MM.1S (cell line): Measurements from ENCODE around the gene IFNGR2.
A peak's percentile ranks its signal among the peaks of the same experiment; 100 is the strongest.

Experiments
- DNase-seq: peaks from one replicate; pipeline ENCODE4 v3.0.0-alpha.2; 2015
- H2AFZ ChIP-seq: fragments of 300-600 bp; sonication (generic); 2 replicates; pipeline ENCODE4 v1.6.0; 2016; ENCODE audit warnings: antibody characterized with exemption, low read length
- H3F3A ChIP-seq: fragments of 300-600 bp; sonication (generic); 2 replicates; pipeline ENCODE4 v1.6.1; 2016; ENCODE audit warnings: mild to moderate bottlenecking, antibody characterized with exemption, low read length, moderate library complexity, mixed read lengths; ENCODE audit not compliant: insufficient read depth
- H3K27ac ChIP-seq: fragments of 300-600 bp; sonication (generic); 2 replicates; pipeline ENCODE4 v1.5.1; 2016; ENCODE audit warnings: mild to moderate bottlenecking, low read length
- H3K27me3 ChIP-seq: fragments of 300-600 bp; sonication (generic); replicated peaks from 2 replicates; pipeline ENCODE4 v1.6.0; 2016; ENCODE audit warnings: low read length; ENCODE audit not compliant: insufficient read depth
- H3K36me3 ChIP-seq: fragments of 300-600 bp; sonication (generic); replicated peaks from 2 replicates; pipeline ENCODE4 v1.6.1; 2016; ENCODE audit warnings: mild to moderate bottlenecking, low read length, mixed read lengths; ENCODE audit not compliant: insufficient read depth
- H3K4me1 ChIP-seq: fragments of 300-600 bp; sonication (generic); 2 replicates; pipeline ENCODE4 v1.6.1; 2016; ENCODE audit warnings: low read length, mixed read lengths
- H3K4me2 ChIP-seq: fragments of 300-600 bp; sonication (generic); 2 replicates; pipeline ENCODE4 v1.6.0; 2016; ENCODE audit warnings: low read depth, low read length
- H3K4me3 ChIP-seq: fragments of 300-600 bp; sonication (generic); 2 replicates; pipeline ENCODE4 v1.5.1; 2016; ENCODE audit warnings: low read length, mixed read lengths
- H3K79me2 ChIP-seq: fragments of 300-600 bp; sonication (generic); 2 replicates; pipeline ENCODE4 v1.6.1; 2016; ENCODE audit warnings: mixed run types, low read length, mixed read lengths
- H3K9ac ChIP-seq: fragments of 300-600 bp; sonication (generic); 2 replicates; pipeline ENCODE4 v1.6.1; 2016; ENCODE audit warnings: low read length, mixed read lengths
- H3K9me2 ChIP-seq: fragments of 300-600 bp; sonication (generic); replicated peaks from 2 replicates; pipeline ENCODE4 v1.6.1; 2016; ENCODE audit warnings: mild to moderate bottlenecking, low read length, mixed read lengths; ENCODE audit not compliant: insufficient read depth
- H3K9me3 ChIP-seq: fragments of 300-600 bp; sonication (generic); replicated peaks from 2 replicates; pipeline ENCODE4 v1.6.1; 2016; ENCODE audit warnings: mild to moderate bottlenecking, low read length, mixed read lengths; ENCODE audit not compliant: insufficient read depth
- H4K20me1 ChIP-seq: fragments of 300-600 bp; sonication (generic); 2 replicates; pipeline ENCODE4 v1.6.1; 2016; ENCODE audit warnings: mild to moderate bottlenecking, low read length, moderate library complexity, mixed read lengths; ENCODE audit not compliant: insufficient read depth
- EZH2 ChIP-seq: fragments of 300-600 bp; sonication (generic); optimal IDR thresholded peaks from 2 replicates; pipeline ENCODE3; 2017; ENCODE audit warnings: low read depth, mild to moderate bottlenecking, antibody characterized with exemption, low read length, mixed read lengths
- EZH2phosphoT487 ChIP-seq: fragments of 300-600 bp; sonication (generic); IDR thresholded peaks from 2 replicates; pipeline ENCODE4 v1.6.1; 2018; ENCODE audit warnings: antibody characterized with exemption, low read length
- TF ChIP-seq, protein P1 (sequence below): fragments of 300-600 bp; sonication (generic); IDR thresholded peaks from 2 replicates; pipeline ENCODE4 v1.5.1; 2016; ENCODE audit warnings: antibody characterized with exemption, low read length, mixed read lengths

IFNGR2 gene

DNA sequence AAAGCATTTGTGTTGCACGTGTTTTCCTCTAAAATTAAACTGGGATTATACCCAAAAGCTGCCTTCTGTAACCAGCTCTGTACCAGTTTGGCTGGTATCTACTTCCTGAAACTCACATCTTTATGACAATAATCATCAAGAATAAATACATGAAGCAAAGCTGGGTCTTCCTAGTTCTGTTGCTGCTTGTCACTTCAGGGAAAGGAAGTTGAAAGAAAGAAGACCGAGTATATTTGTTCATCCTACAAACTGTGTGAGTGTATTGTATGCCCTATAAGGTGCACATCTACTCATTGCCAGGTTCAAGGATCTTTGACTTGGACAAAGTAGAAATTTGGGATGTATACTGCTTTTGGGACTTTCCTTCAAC is 29.1 kb upstream of the IFNGR2 start:
- Histone ChIP-seq H3K27ac (peak overlapping the region; percentile 1; the same call in 1 of the 2 replicates), H3K9ac (no peak overlapping the region), H3K27me3 (no peaks in the 10 kb centered on the region), H3K4me1 (peaks cover 28% of the 10 kb centered on the region), H3K9me3 (no peaks in the 10 kb centered on the region), H4K20me1 (no peaks in the 10 kb centered on the region), H3K79me2 (no peaks in the 10 kb centered on the region), H3K9me2 (no peaks in the 10 kb centered on the region), H2AFZ (0 out of 2 replicates have a peak overlapping the region, but pooled peaks have one; percentile 1), H3F3A (no peaks in the 10 kb centered on the region), H3K4me3 (no peak overlapping the region), H3K4me2 (0 out of 2 replicates have a peak overlapping the region, but pooled peaks have one; percentile 11), H3K36me3 (no peaks in the 10 kb centered on the region)
- no peak for DNase-seq
- TF ChIP-seq EZH2phosphoT487 (no peak), EZH2 (no peak)
- TF ChIP-seq, protein P1, sequence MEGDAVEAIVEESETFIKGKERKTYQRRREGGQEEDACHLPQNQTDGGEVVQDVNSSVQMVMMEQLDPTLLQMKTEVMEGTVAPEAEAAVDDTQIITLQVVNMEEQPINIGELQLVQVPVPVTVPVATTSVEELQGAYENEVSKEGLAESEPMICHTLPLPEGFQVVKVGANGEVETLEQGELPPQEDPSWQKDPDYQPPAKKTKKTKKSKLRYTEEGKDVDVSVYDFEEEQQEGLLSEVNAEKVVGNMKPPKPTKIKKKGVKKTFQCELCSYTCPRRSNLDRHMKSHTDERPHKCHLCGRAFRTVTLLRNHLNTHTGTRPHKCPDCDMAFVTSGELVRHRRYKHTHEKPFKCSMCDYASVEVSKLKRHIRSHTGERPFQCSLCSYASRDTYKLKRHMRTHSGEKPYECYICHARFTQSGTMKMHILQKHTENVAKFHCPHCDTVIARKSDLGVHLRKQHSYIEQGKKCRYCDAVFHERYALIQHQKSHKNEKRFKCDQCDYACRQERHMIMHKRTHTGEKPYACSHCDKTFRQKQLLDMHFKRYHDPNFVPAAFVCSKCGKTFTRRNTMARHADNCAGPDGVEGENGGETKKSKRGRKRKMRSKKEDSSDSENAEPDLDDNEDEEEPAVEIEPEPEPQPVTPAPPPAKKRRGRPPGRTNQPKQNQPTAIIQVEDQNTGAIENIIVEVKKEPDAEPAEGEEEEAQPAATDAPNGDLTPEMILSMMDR = no peak

GRCh38 chr21:33374450-33375096 is 28.6 kb upstream of the IFNGR2 start:
- TF ChIP-seq, protein P1 = peak; percentile 76
- TF ChIP-seq EZH2 (no peak), EZH2phosphoT487 (no peak)
- peak; percentile 86 for DNase-seq
- Histone ChIP-seq H3K9ac (no peak overlapping the region), H3K4me1 (peaks cover 29% of the 10 kb centered on the region), H2AFZ (0 out of 2 replicates have a peak overlapping the region, but pooled peaks have one; percentile 1), H3K4me3 (no peak overlapping the region), H3F3A (peaks cover under 1% of the 10 kb centered on the region; the same call in 1 of the 2 replicates), H3K36me3 (no peaks in the 10 kb centered on the region), H3K27ac (peak overlapping the region; percentile 1; the same call in 1 of the 2 replicates), H3K79me2 (no peaks in the 10 kb centered on the region), H3K9me2 (no peaks in the 10 kb centered on the region), H3K4me2 (0 out of 2 replicates have a peak overlapping the region, but pooled peaks have one; percentile 11), H4K20me1 (no peaks in the 10 kb centered on the region), H3K27me3 (no peaks in the 10 kb centered on the region), H3K9me3 (no peaks in the 10 kb centered on the region)

DNA sequence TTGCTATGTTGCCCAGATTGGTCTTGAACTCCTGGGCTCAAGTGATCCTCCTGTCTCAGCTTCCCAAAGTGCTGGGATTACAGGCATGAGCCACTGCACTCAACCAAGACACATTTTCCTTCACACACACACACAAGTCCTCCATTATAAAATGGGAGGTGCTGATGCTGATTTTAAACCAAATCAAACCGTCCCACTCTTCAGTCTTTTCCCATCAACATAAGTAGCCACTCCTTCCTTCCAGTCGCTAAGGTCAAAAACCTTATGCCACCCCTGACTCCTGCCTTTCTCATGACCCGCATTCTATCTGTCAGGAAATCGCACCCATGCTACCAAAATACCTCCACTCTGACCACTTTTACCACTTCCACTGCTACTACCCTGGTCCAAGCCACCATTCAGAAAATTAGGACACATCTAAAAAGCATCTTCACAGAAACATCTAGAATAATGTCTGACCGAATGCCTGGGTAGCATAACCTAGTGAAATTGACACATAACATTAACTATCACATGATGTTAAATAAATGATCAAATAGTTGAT is 28.0 kb upstream of the IFNGR2 start:
- Histone ChIP-seq H2AFZ (no peak overlapping the region), H3K27ac (no peak overlapping the region), H3K4me3 (no peak overlapping the region), H3K9me3 (no peaks in the 10 kb centered on the region), H4K20me1 (no peaks in the 10 kb centered on the region), H3K4me2 (no peak overlapping the region), H3K4me1 (peaks cover 33% of the 10 kb centered on the region), H3K9me2 (no peaks in the 10 kb centered on the region), H3K36me3 (no peaks in the 10 kb centered on the region), H3K27me3 (no peaks in the 10 kb centered on the region), H3K79me2 (no peaks in the 10 kb centered on the region), H3F3A (peaks cover 6% of the 10 kb centered on the region), H3K9ac (no peak overlapping the region)
- no peak for DNase-seq
- no peak for TF ChIP-seq EZH2
- no peak for TF ChIP-seq EZH2phosphoT487
- TF ChIP-seq, protein P1 = no peak
